ENCODE results near the gene ZNF580.
A peak's percentile ranks its signal among the peaks of the same experiment; 100 is the strongest.

Gene ZNF580

GRCh38 chr19:55640577-55641425, at the start of gene ZNF580:
TSS of gene ZNF580 (plus strand) at chr19:55641002. CDS start at chr19:55642509, 1,507 bp downstream.
- no peak for DNase-seq

GRCh38 chr19:55591555-55591954, 49.2 kb upstream of the ZNF580 start:
- no peak for DNase-seq

- no peak for DNase-seq
Observed at GRCh38 chr19:55592391-55593090, 48.3 kb upstream of the ZNF580 start.

GRCh38 chr19:55593096-55593772, 47.6 kb upstream of the ZNF580 start:
- no peak for DNase-seq

- no peak for DNase-seq
Observed at GRCh38 chr19:55594996-55595545, 45.7 kb upstream of the ZNF580 start.

GRCh38 chr19:55596304-55596703, 44.5 kb upstream of the ZNF580 start:
- DNase-seq = no peak

GRCh38 chr19:55597501-55597921, 43.3 kb upstream of the ZNF580 start:
- DNase-seq = no peak

- DNase-seq = no peak
Observed at GRCh38 chr19:55598034-55598433, 42.8 kb upstream of the ZNF580 start.

GRCh38 chr19:55598719-55599467, 41.9 kb upstream of the ZNF580 start:
- peak; percentile 62 for DNase-seq

- DNase-seq = peak; percentile 95
Observed at GRCh38 chr19:55599468-55599841, 41.3 kb upstream of the ZNF580 start, which contains the start of gene FIZ1. TSS of gene FIZ1 (minus strand) at chr19:55599517. CDS start at chr19:55597865, 1,652 bp downstream.

- peak; percentile 95 for DNase-seq
Observed at GRCh38 chr19:55599842-55600661, 40.8 kb upstream of the ZNF580 start, which contains the start of gene ZNF524. TSS of gene ZNF524 (plus strand) at chr19:55600288. CDS start at chr19:55602113, 1,825 bp downstream.

- no peak for DNase-seq
Observed at GRCh38 chr19:55600662-55601028, 40.2 kb upstream of the ZNF580 start.

- no peak for DNase-seq
Observed at GRCh38 chr19:55601084-55601483, 39.7 kb upstream of the ZNF580 start.

GRCh38 chr19:55602104-55603001, 38.4 kb upstream of the ZNF580 start:
- no peak for DNase-seq

- DNase-seq = no peak
Observed at GRCh38 chr19:55603115-55603514, 37.7 kb upstream of the ZNF580 start.

- no peak for DNase-seq
Observed at GRCh38 chr19:55603581-55604292, 37.1 kb upstream of the ZNF580 start.

GRCh38 chr19:55605207-55605636, 35.6 kb upstream of the ZNF580 start:
- DNase-seq = peak; percentile 90

GRCh38 chr19:55605637-55606470, 34.9 kb upstream of the ZNF580 start, which contains the start of gene ZNF865:
TSS of gene ZNF865 (plus strand) at chr19:55605647. CDS start at chr19:55613619, 7,972 bp downstream.
- no peak for DNase-seq

- DNase-seq = no peak
Observed at GRCh38 chr19:55606471-55606787, 34.4 kb upstream of the ZNF580 start.
